HG03469 (cell line): ENCODE data around the gene STX16.

ENCODE experiments used
- ATAC-seq: cut with Tn5 transposase; IDR thresholded peaks from one replicate; pipeline ENCODE4 v1.9.1; 2021; ENCODE audit warnings: mild to moderate bottlenecking, moderate library complexity, moderate number of reproducible peaks; ENCODE audit not compliant: unreplicated experiment

STX16 gene

DNA sequence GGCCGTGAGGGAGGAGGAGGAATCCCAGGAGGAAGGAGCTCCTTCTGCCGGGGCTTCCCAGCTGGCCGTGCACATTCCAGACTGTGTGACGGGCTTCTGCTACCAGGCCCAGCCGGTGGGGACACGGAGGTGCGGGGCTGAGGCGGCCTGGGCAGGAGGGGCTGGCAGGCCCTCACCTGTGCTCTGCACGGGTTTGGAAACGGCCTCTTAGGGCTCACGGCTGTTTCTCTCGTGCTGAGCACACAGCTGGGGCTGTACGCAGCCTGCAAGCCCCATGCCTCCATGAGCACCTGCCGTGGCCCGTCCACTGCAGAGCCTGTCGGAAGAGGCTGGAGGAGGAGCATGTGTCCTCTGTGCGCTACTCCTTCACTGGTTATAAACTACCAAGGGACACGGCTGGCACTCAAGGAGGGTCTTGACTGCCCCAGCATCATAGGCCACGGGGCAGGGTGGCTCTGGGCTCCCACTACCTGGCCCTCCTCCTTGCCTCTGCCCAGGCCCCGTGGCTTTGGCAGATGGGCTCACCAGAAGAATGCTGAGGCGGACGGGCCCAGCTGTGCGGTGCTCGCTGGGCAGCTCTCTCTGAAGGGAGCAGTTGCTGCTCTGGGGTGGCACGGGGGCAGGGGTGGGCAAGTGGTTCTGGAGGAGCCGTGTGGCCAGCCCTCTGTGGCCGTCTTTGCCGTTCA, 57.3 kb downstream of the STX16 start:
- no peak for ATAC-seq

DNA sequence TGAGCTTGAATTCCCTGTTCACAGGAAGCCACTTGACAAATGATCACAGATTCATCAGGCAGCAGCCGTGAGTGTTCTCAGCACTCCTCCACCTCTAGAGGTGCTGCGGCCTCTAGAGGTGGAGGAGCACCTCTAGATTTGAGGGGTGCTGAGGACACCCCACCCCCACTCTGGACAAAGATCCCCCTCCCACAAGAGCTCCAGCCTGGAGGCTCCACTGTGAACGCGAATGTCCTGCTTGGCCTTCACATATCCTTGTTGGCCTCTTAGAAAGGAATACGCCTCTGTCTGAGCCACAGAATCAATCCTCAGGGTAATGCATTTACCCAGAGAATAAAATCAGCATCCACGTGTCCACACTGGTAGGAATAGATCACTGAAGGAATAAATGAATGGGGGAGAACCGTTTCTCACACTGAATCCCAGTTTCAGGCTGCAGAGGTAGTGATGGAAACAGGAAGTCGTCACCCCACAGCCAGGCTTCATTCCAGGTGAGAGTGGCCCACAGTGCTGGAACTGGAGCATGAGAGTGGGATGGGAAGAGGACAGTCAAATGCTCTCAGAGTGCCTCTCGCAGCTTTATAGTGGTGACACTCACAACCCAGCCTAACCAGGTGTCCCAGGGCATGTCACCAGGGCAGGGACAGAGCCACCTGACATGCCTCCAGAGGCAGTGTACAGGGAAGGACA, 58.1 kb downstream of the STX16 start:
- no peak for ATAC-seq

DNA sequence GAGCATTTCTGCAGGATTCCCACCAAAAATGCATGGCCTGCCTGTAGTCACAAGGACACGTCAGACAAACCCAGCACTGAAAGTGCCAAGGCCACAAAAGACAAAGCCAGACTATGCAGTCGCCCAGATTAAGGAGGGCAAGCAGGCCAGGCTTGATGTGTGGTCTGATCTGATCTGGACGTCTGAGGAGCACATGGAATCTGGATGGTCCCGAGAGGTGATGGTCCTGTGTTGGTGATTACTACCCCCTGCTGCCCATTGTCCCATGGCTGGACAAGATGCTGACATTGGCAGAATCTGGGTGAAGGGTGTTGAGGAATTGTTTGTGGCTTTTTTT, 58.6 kb downstream of the STX16 start:
- ATAC-seq: no peak

DNA sequence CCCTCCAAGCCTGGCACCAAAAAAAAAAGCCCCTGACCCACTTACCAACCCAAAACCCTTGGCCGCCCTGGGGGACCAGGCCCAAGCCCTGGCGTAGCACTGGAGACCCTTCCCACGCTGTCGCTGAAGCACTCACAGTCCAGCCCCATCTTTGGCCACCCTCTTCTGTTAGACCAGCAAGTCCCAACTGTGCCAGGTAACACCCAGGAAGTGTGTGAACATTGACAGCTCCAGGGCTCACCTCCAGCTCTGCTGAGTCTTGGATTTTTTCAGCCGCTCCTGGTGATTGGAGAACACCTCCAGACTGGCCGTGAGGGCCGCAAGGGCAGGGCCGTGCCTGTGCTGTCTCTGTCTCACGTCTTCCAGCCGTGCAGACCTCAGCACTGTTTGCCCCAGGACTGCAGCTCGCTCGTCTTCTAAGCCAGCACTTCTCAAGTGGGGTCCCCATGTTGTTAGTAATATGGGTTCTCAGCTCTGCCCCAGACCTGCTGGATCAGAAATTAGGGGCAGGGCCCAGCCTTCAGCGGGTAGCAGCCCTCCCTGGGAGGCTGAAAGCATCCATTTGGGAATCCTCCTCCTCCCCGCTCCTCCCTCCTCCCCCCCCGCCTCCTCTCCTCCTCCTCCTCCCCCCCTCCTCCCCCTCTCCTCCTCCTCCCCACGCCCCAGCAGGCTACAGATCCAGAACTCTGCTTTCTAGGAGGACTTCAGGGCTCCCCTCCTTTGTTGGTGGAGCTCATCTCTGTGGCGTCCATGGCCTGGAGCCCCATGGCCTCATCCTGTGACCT, 59.6 kb downstream of the STX16 start:
- ATAC-seq: no peak

DNA sequence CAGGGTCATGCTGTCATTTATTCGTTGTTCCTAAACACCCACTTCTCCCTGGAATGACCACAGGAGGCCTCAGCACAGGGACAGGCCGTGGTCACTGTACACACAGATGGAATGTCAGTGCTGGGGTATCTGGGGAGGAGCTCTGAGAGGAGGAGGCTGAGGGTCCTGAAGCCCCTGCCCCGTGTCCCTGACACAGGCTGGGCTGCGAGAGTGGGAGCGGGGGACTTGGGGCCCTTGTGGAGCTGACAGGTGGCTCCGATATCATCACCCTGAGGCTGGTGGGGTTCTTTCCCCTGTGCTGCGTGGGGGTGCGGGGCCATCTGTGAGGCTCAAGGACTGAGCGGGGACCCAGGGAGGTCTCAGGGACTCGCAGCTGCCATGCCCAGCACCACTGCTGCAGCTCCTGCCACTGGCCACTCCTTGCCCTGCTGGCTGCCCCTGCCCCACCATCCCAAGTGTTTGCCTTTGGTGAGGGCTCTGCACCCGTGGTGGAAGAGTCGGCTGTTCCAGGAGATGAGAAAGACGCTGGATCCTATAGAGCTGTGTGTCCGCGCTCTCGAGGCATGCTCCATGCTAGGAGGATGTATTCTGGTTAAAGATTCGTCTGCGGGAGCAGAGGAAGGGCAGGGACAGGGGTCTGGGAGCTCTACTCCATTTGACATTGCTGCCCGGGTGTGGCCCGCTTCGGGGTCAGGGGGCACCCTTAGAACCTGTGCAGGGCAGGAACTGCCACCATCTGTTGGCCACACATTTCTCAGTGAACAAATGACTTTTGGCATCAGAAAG, 60.4 kb downstream of the STX16 start:
- no peak for ATAC-seq

DNA sequence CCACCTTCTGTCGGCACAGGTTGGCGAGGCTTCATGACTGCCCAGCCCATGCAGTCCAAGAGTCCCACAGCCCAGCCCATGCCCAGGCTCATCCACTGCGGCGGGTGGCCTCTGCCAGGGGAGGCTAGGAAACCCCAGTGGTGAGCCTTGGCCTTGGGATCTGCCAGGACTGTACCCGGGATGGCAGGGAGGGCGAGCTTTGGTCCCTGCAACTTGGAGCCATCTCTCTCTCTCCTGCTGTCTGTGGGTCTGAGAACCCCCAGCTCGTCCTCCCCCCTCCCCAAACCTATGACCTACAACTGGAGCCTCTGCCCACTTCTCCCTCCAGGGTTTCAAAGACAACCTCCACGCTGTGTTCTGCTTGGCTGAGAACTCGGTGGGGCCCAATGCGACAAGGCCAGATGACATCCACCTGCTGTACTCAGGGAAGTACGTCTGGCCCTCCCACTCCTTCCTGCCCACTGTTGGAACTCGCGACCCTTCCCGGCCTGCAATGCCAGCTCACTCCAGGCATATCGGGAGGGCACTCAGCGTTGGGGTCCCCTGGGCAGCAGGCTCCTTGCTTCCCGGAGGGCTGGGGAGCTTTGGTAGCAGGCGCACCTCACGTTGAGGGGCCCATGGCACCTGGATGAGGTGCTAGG, 61.2 kb downstream of the STX16 start:
- no peak for ATAC-seq

DNA sequence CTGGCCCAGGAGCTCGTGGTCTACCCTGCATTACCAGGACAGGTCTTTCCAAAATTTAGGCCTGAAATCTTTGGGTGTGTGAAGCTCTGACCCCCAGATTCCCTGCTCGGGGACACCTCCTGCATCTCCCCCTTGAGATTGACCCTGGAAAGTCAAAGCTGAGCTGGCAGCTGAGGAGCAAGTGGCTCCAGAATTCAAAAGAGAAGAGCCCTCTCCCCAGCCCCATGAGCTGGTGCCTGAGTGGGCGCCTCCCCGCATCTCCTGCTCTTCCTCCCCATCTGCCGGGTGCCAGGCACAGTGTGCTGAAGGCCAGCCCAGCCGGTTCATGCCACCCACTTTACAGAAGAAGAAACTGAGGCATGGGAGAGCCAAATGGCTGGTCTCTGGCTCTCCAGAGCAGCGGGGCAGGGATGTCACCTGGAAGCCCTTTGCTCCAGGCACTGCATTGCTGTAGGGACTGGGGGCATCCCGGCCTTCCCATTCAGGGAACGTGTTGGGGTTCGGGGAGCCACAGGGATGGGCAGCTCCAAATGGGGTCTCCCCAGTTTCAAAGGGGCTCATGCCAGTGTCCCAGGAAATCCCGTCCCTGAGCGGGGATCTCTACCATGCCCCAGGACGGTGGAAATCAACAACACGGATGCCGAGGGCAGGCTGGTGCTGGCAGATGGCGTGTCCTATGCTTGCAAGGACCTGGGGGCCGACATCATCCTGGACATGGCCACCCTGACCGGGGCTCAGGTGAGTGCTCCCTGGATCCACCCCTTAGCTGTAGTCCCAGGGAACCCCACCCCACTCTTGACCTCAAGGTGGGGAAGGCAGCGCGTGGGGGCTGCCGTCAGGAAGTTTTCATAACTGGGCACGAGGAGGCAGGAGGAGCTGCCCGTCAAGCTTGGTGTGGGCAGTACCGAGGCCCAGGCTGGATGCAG, 62.0 kb downstream of the STX16 start:
- ATAC-seq: no peak

DNA sequence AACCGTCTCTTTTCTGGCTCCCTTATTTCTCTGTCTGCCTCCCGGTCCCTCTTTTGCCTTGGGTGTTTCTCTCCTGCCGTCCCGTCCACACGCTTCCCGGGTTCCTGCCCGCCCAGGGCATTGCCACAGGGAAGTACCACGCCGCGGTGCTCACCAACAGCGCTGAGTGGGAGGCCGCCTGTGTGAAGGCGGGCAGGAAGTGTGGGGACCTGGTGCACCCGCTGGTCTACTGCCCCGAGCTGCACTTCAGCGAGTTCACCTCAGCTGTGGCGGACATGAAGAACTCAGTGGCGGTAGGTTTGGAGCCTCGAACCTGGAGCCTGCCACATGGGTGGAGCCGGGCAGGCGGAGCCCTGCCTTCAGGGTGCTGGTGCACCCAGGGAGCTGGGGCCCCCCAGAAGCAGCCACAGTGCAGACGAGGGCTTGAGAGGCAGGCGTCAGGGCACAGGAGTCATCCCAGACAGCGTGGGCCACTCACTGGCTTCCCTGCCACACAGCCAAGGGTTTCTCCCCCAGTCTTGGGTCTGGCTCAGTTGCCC, 62.8 kb downstream of the STX16 start:
- ATAC-seq: no peak

DNA sequence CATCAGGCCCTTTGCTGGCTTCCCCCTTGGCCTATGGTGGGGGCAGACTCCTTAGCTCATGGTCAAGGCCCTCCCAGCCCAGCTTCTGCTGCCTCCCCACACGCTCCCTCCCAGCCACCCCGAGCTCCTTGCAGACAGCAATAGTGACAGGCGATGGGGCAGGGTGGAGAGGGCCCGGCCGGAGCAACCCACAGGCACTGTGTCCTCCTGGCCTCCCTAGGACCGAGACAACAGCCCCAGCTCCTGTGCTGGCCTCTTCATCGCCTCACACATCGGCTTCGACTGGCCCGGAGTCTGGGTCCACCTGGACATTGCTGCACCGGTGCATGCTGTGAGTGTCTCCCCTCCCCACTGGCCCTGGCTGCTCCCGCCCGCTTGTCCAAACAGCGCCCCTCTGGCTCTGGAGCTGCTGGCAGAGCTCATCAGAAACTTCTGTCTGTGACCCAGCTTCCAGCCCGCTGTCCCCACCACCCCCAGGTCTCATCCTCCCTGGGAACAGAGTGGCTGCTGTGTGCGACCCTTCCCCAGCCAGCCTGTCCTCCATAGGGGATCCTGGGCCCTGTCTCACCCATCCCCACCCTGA, 63.3 kb downstream of the STX16 start:
- no peak for ATAC-seq

DNA sequence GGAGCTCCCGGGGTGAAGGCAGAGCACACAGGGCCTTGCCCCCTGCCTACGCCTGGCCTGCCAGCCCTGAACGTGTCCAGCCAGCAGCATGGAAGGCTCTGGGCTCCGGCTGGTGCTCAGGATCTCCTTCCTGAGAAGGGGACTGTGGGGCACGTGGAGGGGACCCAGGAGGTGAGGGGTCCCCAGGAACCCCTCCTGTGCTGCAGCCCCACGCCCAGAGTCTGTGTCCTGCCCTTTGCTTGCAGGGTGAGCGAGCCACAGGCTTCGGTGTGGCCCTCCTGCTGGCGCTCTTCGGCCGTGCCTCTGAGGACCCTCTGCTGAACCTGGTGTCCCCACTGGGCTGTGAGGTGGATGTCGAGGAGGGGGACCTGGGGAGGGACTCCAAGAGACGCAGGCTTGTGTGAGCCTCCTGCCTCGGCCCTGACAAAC, 63.9 kb downstream of the STX16 start:
- no peak for ATAC-seq

DNA sequence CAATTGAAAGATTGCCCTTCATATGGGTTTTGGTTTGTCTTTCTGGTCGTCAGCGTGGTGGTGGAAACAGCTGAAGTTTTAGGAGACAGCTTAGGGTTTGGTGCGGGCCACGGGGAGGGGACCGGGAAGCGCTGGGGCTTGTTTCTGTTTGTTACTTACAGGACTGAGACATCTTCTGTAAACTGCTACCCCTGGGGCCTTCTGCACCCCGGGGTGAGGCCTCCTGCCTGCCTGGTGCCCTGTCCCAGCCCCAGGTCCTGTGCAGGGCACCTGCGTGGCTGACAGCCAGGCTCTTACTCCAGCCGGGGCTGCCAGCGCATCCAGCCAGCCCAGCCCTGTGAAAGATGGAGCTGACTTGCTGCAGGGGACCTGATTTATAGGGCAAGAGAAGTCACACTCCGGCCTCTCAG, 64.3 kb downstream of the STX16 start:
- ATAC-seq: no peak

DNA sequence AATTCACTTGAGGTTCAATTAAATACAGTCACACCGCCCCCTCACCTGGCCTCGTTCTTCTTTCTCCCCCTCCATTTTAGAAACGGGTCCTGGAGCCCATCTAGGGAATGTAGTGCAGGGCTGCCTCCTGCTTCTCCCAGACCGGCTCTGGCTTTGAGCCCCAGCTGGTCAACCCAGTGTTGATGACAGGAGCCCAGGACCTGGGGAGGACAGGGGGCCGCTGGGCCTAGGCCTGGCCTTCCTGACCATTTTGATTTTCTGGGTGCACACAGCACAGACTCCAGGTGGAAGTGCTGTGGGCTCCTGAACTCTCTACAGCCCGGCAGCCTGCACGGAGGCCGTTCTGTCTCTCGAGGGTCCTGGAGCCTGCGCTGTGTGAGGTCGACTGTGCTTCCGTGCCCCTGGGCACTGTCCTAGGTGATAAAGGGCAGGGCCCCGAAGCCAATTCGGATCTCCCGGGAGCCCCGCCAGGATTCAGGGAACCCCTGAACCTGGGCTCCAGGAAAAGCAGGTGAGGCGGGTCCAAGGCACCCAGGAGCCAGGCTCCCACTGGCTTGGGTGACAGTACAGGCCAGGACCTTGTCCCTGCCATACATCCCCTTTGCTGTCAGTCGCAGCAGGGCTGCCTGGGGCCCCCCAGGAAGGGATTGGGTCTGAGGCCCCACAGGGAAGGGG, 64.9 kb downstream of the STX16 start:
- no peak for ATAC-seq

DNA sequence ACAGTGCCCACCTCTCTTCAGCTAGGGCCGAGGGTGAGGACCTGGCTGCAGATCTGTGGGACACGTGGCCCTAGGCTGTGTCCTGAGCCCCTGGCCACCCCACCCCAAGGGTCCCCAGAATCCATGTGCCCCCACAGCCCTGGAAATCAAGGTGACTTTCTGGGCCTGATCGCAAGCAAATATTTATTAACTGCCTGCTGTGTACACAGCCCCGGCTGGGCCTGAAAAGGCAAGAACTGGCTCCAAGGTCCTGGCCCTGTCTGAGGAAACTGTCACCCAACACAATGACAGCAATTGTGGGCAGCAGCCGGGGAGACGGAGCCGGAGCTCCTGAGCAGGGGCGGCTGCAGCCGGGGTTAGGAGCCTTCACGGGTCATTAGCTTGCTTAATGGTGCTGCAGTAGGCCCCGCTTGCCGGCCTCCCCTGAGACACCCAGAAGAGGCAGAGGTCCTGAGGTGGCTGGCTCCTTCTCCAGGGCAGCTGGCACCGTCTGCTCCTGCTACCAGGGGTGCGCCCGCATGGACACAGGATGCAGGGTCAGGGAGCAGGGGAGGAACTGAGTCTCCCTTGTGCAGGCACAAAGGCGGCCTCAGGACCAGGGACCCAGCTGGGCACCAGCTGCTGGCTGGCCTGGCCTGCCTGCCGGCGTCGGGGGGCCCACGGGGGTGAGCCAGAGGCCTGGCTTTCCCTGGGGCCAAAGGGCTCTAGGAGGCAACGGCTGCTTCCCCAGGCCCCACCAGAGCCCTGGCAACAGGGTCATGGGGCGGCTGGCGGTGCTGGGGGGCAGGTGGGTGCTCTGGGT, 65.6 kb downstream of the STX16 start:
- no peak for ATAC-seq

DNA sequence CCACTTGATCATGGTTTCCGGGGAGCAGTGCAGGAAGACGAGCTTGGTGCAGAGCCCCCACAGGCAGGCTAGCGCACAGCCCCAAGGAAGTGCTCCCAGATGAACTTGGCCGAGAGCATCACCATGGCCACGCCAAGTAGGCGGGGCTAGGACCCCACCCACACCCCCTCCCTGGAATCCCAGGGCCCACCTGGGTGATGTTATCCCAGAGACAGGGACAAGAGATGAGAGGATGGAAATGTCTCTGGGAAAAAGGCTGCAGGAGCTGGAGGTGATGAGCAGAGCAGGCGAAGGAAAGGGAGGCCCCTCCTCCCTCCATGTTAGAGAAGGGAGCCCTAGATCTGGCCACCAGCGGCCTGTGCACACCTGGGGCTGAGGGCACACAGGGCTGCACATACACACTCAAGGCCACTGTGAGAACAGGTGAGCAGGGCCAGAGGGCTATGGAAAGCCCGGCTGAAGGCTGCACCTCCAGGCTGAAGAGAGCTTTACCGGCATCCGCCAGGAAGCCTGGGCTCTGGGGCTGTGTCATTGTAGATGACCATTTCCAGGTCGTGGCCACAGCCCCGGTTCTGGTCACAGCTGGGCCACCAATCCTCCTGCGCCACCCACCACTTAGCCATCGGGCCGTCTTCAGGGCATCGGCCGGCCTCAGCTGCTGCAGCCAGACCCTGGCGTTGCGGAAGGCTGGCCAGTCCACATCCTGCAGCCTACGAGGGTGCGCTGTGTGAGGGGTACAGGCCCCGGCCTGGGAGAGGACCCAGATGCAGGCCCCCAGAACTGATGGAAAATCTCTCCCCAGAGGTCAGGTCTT, 66.4 kb downstream of the STX16 start:
- ATAC-seq: no peak

DNA sequence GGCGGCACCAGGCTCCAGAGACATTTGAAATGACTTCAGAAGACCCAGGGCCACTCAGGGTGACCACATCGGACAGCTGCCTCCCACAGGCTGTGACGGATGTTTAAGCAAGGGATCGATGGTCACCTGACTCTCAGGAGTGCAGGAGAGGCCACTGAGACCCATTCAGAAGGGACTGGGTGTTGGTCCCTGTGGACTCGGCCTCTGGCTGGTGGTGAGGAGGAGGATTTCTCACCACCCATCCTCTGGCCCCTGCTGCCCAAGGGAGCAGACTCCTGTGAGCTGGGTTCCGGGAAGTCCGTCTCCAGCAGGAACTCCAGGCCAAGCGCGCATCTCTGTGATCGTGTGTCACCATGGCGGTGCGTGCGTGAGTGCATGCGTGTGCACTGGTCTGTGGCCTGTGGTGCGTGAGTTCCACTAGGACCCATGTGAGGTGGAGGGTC, 67.1 kb downstream of the STX16 start:
- ATAC-seq: no peak

DNA sequence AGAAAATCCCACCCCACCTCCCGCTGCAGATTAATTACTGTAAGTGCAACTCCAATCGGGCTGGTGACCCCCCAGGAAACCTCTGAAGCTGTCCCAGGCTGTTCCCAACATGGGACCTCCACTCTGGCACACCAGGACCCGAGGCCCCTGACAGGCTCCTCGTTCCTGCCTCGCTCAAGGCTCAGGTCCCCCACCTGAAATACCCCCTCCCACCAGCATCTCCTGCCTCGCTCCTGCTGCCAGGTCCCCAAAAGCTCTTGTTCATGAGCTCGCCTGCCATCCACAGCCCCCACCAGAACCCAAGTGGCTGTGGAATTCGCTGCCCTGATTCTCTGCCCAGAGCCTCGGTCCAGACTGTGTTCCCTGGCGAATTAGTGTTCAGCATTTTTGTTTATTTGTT, 67.6 kb downstream of the STX16 start:
- no peak for ATAC-seq

DNA sequence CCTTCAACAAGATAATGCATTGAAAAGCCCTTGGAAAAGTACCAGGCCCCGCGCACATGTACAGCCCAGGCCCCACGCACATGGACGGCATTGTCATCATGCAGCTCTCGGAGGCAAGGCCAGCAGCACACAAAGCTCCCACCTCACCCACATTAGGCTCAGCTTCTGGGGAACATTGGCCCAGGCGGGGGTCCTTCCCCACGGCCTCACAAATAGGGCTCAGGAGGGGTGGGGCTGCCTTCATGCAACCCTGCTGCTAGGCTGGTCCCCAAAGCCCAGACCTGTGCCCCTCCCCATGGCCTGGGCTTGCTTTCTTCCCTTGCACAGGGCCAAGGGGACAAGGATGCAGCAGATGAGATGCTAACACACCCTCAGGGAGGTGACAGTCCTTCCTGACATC, 68.2 kb downstream of the STX16 start:
- ATAC-seq: no peak
